GM23248 (cell line): ENCODE measurements around the gene CFAP99. TPM values are rescaled to one million over a fixed set of nuclear protein-coding genes. Genes with fewer than 3 reads are reported as not detected.

Experiments used
- DNase-seq: peaks from one replicate; pipeline ENCODE4 v3.0.0-alpha.2; 2015
- H2AFZ ChIP-seq: fragments of 200-600 bp; sonication (generic); 2 replicates; pipeline ENCODE4 v1.6.1; 2016; ENCODE audit warnings: antibody characterized with exemption
- H3F3A ChIP-seq: fragments of 200-600 bp; sonication (generic); 2 replicates; pipeline ENCODE4 v1.6.1; 2016; ENCODE audit warnings: mild to moderate bottlenecking, antibody characterized with exemption, mixed run types; ENCODE audit not compliant: insufficient read depth
- H3K27ac ChIP-seq: fragments of 200-600 bp; sonication (generic); 2 replicates; pipeline ENCODE4 v1.5.1; 2016; ENCODE audit warnings: mild to moderate bottlenecking
- H3K27me3 ChIP-seq: fragments of 200-600 bp; sonication (generic); replicated peaks from 2 replicates; pipeline ENCODE4 v1.6.1; 2016; ENCODE audit warnings: mild to moderate bottlenecking; ENCODE audit not compliant: insufficient read depth
- H3K36me3 ChIP-seq: fragments of 200-600 bp; sonication (generic); 2 replicates; pipeline ENCODE4 v1.6.1; 2016; ENCODE audit warnings: low read depth, mild to moderate bottlenecking
- H3K4me1 ChIP-seq: fragments of 200-600 bp; sonication (generic); 2 replicates; pipeline ENCODE4 v1.6.1; 2016; ENCODE audit warnings: mild to moderate bottlenecking; ENCODE audit not compliant: insufficient read depth
- H3K4me2 ChIP-seq: fragments of 200-600 bp; sonication (generic); one replicate; pipeline ENCODE4 v1.6.1; 2016; ENCODE audit warnings: mild to moderate bottlenecking; ENCODE audit not compliant: unreplicated experiment
- H3K4me3 ChIP-seq: fragments of 200-600 bp; sonication (generic); 2 replicates; pipeline ENCODE4 v1.5.1; 2016; ENCODE audit warnings: mild to moderate bottlenecking
- H3K79me2 ChIP-seq: fragments of 200-600 bp; sonication (generic); 2 replicates; pipeline ENCODE4 v1.6.1; 2016; ENCODE audit warnings: mild to moderate bottlenecking; ENCODE audit not compliant: insufficient read depth
- H3K9ac ChIP-seq: fragments of 200-600 bp; sonication (generic); 2 replicates; pipeline ENCODE4 v1.6.1; 2016; ENCODE audit warnings: mild to moderate bottlenecking
- H3K9me2 ChIP-seq: fragments of 200-600 bp; sonication (generic); 2 replicates; pipeline ENCODE4 v1.6.1; 2016; ENCODE audit warnings: mixed run types, mild to moderate bottlenecking, moderate library complexity; ENCODE audit not compliant: insufficient read depth
- H3K9me3 ChIP-seq: fragments of 200-600 bp; sonication (generic); one replicate; pipeline ENCODE4 v1.6.1; 2017; ENCODE audit warnings: low read depth
- H4K20me1 ChIP-seq: fragments of 200-600 bp; sonication (generic); 2 replicates; pipeline ENCODE4 v1.6.0; 2016; ENCODE audit not compliant: insufficient read depth
- EZH2 ChIP-seq: fragments of 200-600 bp; sonication (generic); IDR thresholded peaks from 2 replicates; pipeline ENCODE4 v1.6.1; 2018; ENCODE audit warnings: antibody characterized with exemption, mild to moderate bottlenecking; ENCODE audit not compliant: insufficient read depth, poor library complexity, severe bottlenecking
- EZH2phosphoT487 ChIP-seq: fragments of 200-600 bp; sonication (generic); IDR thresholded peaks from 2 replicates; pipeline ENCODE4 v1.6.1; 2018; ENCODE audit warnings: antibody characterized with exemption, moderate library complexity, mild to moderate bottlenecking, low read depth; ENCODE audit not compliant: insufficient read depth
- WGBS, 2 experiments: methylation state at CpG; one replicate each; pipeline ENCODE4 v1.1.6; 2015 to 2017; ENCODE audit warnings: low lambda C conversion rate in 2 of 2, low coverage in 1 of 2; ENCODE audit errors: missing lambda C conversion rate in 2 of 2; 5-methylcytosine and 5-hydroxymethylcytosine counted together
- in situ Hi-C: fragments of 300-500 bp; cut with MboI; formaldehyde crosslinking; loops from 2 replicates; pipeline ENCODE4 v1.15.0; 2020
- polyA plus RNA-seq: library from polyadenylated mRNA; unstranded; fragments of >200 nt; fragmentation: Nextera tagmentation; extraction: Ambion mirVana; gene quantifications from 2 replicates; pipeline ENCODE4 v1.2.1, GENCODE V29; 2016
- total RNA-seq: library from RNA; depleted of rRNA; stranded (reverse); fragments of >200 nt; shearing (Covaris generic); gene quantifications from 2 replicates; pipeline ENCODE4 v1.2.3, GENCODE V29; 2014

Gene CFAP99
- total and polyA plus RNA-seq, 2 experiments from 2014 or later: not detected

- H3K9me2 ChIP-seq: no peaks in the 10 kb centered on the region
- H3F3A ChIP-seq: no peaks in the 10 kb centered on the region
- in situ Hi-C loops: loop anchor here (10.0 kb wide), 1 partner anchor 221 kb away; no protein-coding TSS in a partner anchor
- no peak overlapping the region for H3K4me3 ChIP-seq
- H3K27me3 ChIP-seq: no peaks in the 10 kb centered on the region
- H3K36me3 ChIP-seq: no peaks in the 10 kb centered on the region
- H3K79me2 ChIP-seq: no peaks in the 10 kb centered on the region
- TF ChIP-seq EZH2phosphoT487: no peak
- TF ChIP-seq EZH2: no peak
- H4K20me1 ChIP-seq: no peaks in the 10 kb centered on the region
- WGBS, 2 experiments: 65 to 77% methylated on average over 6 of the region's 6 CpGs
- H3K27ac ChIP-seq: no peak overlapping the region
- H3K9me3 ChIP-seq: no peaks in the 10 kb centered on the region
- DNase-seq: no peak
- H3K4me1 ChIP-seq: no peaks in the 10 kb centered on the region
- no peak overlapping the region for H3K9ac ChIP-seq
- H3K4me2 ChIP-seq: no peak overlapping the region
- H2AFZ ChIP-seq: no peak overlapping the region
Measured at GRCh38 chr4:2445571-2445970, 26.8 kb downstream of the CFAP99 start.

- Histone ChIP-seq H3K79me2 (no peaks in the 10 kb centered on the region), H3K36me3 (no peaks in the 10 kb centered on the region), H2AFZ (no peak overlapping the region), H4K20me1 (no peaks in the 10 kb centered on the region), H3K4me2 (no peak overlapping the region), H3K9me2 (no peaks in the 10 kb centered on the region), H3K27me3 (no peaks in the 10 kb centered on the region), H3K9me3 (no peaks in the 10 kb centered on the region), H3K27ac (no peak overlapping the region), H3F3A (no peaks in the 10 kb centered on the region), H3K9ac (no peak overlapping the region), H3K4me1 (no peaks in the 10 kb centered on the region), H3K4me3 (no peak overlapping the region)
- TF ChIP-seq EZH2: no peak
- no peak for TF ChIP-seq EZH2phosphoT487
- DNase-seq: no peak
- in situ Hi-C loops: loop anchor here (10.0 kb wide), 1 partner anchor 222 kb away; no protein-coding TSS in a partner anchor
- 53% methylated on average over 3 of the region's 3 CpGs for WGBS, 2 experiments
Measured at GRCh38 chr4:2446656-2447564, 28.2 kb downstream of the CFAP99 start.

GRCh38 chr4:2448589-2448988, 29.8 kb downstream of the CFAP99 start:
- H3K36me3 ChIP-seq: no peaks in the 10 kb centered on the region
- H4K20me1 ChIP-seq: no peaks in the 10 kb centered on the region
- no peak overlapping the region for H3K27ac ChIP-seq
- no peaks in the 10 kb centered on the region for H3K4me1 ChIP-seq
- no peak for DNase-seq
- H3K9me3 ChIP-seq: no peaks in the 10 kb centered on the region
- H3K4me3 ChIP-seq: no peak overlapping the region
- in situ Hi-C loops: loop anchor here (10.0 kb wide), 1 partner anchor 224 kb away; no protein-coding TSS in a partner anchor
- TF ChIP-seq EZH2phosphoT487 (no peak), EZH2 (no peak)
- 53 to 72% methylated on average over 7 of the region's 7 CpGs for WGBS, 2 experiments
- no peaks in the 10 kb centered on the region for H3K9me2 ChIP-seq
- H3K4me2 ChIP-seq: no peak overlapping the region
- no peaks in the 10 kb centered on the region for H3K79me2 ChIP-seq
- H3K9ac ChIP-seq: no peak overlapping the region
- H3F3A ChIP-seq: no peaks in the 10 kb centered on the region
- no peaks in the 10 kb centered on the region for H3K27me3 ChIP-seq
- H2AFZ ChIP-seq: no peak overlapping the region

- Histone ChIP-seq H3K27ac (no peak overlapping the region), H3K9ac (no peak overlapping the region), H2AFZ (no peak overlapping the region), H3K79me2 (no peaks in the 10 kb centered on the region), H3K9me2 (no peaks in the 10 kb centered on the region), H3K4me2 (no peak overlapping the region), H3K4me1 (no peaks in the 10 kb centered on the region), H3K27me3 (no peaks in the 10 kb centered on the region), H4K20me1 (no peaks in the 10 kb centered on the region), H3K9me3 (no peaks in the 10 kb centered on the region), H3F3A (no peaks in the 10 kb centered on the region), H3K36me3 (no peaks in the 10 kb centered on the region), H3K4me3 (no peak overlapping the region)
- in situ Hi-C loops: loop anchor here (10.0 kb wide), 1 partner anchor 224 kb away; no protein-coding TSS in a partner anchor
- DNase-seq: no peak
- TF ChIP-seq EZH2 (no peak), EZH2phosphoT487 (no peak)
- WGBS, 2 experiments: 80 to 92% methylated on average over 8 to 11 of the region's 11 CpGs
Measured at GRCh38 chr4:2449051-2449450, 30.3 kb downstream of the CFAP99 start.
